Activated CD4-positive, alpha-beta T cell treated with anti-CD3 and anti-CD28 coated beads for 4 hours (primary cell): ENCODE data around the gene MSH5.
"Not testable (repeated sequence)": the region's sequence is repeated elsewhere in the genome, so short reads cannot be mapped to it uniquely, and the experiment has no call there.

Experiments used
- DNase-seq, 2 donors: peaks; one replicate each; pipeline ENCODE4 v3.0.0-alpha.2; 2020

The MSH5 gene

DNA sequence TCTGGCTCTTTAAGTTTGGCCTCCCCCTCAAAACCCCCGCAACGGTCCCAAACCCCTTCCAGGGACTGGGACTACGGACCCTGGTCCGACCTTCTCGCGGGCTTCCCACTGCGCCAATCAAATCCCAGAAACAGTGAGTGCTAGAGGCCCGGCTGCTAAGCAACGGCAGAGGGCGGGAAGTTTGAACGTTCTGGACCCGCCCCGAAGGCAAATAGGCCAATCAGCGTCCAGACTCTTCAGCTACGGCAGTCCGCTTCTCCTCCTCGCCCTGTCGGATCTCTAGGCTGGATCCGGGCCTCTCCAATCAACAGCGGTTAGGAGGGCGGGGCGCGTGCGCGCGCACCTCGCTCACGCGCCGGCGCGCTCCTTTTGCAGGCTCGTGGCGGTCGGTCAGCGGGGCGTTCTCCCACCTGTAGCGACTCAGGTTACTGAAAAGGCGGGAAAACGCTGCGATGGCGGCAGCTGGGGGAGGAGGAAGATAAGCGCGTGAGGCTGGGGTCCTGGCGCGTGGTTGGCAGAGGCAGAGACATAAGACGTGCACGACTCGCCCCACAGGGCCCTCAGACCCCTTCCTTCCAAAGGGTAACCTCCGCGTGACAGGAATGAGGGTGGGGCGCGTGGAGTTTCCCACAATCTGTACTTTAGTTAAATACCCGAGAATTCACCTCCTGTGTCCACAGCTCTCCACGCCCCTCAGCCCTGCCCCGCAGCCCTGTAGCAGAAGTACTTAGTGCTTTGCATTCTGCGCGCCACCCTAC is at the start of gene MSH5:
Gene MSH5 (plus strand): TSS at position 367 of the 758 bp plus-strand sequence. CDS start 462 bp downstream, outside the sequence.
- DNase-seq: peak; percentile 93

- DNase-seq: no peak
Measured at GRCh38 chr6:31690231-31691077, 49.4 kb upstream of the MSH5 start.

DNA sequence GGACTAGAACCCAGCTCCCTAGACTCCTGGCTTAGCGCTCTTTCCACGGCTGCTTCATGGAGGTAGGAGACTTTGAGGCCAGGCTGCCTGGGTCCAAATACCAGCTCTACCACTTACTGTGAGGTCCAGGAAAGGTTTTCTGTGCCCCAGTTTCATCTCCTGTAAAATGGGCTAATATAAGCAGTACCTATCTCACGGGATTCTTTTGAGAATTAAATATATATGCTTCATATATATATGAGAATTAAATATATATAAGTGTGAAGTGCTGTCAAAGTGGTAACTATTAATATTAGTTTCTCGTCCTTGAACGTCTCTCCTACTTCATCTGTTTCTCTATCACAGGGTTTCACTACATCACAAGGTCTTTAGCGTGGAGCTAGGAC is 48.7 kb upstream of the MSH5 start:
- no peak for DNase-seq

DNA sequence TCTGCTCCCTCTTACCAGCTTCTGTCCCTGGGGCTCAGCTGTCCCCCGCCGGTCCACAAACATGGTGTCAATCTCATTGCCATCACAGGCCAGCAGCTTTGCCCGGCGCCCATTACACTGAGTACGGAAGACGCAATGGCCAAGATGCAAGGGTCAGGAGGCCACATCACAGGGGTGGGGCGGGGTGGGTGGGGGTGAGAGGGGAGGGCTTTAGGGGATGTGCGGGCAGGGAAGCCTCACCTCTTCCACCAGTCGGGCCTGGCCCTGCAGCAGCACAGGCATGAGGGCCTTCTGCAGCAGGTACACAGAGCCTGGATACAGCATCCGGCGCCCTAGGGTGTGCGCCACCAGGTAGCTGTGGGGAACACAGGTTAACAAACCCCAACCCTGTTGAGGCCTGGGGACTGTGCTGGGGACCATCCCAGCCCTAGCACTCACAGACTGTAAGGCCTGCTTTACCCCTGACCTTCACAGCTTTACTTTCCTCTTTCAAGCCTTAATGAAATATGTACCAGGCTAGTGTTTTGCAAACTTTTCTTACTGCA is 48.2 kb upstream of the MSH5 start:
- DNase-seq: no peak

DNA sequence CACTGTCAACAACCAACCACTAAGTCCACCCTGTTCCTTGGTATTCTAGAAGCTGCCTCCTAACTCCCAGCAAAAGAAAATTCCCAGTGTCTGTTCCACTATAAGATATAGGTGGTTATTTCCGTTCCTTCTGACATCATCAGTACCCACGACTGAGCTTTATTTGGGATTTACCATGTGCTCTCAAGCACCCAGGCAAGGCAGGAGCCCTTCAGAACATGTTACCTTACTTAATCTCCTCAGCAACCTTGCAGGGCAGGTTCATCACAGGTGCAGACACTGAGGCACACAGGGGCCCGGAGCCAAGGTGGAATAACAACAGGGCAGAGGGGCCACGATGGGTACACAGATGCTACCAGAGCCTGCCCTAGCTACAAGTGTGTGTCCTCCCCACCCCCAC is 47.5 kb upstream of the MSH5 start:
- no peak for DNase-seq

DNA sequence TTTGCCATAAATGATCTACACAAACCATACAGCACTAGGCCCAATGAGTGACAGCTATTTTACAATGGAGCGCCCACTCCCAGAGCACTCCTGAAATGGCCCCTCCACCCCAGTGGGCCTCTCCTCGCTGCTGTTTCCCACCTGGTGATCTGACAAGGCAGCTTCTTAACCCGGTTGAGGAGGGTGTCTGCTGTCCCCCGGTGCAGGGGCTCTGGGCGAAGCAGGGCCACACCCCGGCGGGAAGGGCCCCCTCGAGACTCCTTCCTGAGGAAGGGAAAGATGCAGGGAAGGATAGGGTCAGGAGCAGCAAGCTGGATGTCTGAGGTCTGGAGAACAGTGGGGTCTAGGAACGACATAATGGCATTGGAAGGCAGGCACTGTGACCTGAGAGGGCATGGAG is 46.9 kb upstream of the MSH5 start:
- no peak for DNase-seq

GRCh38 chr6:31693535-31693934 is 46.3 kb upstream of the MSH5 start:
- DNase-seq: no peak

DNA sequence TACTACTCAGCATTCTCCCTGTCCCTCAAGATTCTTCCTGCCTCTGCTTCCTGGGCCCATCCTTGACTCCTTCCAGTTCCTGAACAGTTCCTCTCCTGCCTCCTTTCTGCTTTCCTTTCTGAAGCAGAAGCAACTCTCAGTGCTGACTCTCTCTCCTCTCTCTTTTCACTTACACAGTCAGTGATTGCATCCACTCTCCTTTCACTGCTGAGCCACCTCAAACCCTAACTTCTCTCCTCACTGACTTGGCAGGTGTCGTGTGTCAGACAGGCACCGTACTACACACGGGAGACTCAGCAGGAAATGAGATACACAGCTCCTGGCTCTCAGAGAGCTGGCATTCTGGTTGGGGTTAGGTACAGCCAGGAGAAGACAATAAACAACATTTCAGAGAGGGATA is 42.2 kb upstream of the MSH5 start:
- DNase-seq: no peak

GRCh38 chr6:31700740-31701401 is 38.9 kb upstream of the MSH5 start:
- no peak for DNase-seq

DNA sequence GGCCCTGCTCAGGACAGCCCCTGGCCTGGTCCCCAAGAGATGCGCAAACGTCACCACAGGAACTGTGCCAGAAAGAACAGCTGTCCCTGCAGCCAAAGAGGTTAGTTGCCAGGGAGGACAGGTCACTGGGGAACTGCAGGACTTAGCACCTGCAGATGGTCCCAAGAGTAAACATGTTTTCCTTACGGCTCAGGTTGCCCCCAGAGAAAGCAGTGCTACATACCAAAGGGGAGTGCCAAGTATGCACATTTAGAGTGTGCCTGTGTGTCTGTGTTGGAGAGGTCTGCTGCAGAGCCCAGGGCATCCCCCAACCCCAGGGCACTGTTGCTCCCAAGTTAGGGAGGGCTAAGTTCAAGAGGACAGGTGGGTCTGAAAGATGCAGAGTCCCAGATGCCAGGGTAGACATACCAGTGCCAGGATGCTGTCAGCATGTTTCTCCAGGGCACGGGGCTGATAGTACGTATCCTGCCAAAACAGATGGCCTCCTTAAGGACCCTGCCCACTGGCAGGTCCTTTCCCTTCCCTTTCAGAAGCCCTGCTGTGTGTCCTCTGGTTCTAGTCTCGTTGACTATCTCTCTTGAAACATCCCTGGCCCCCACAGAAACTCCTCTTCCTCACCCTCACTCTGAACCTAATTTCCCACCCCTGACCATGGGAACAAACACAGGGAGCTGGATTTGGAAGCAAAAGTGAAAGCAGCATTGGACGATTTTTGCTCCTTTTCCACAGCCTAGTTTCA is 38.0 kb upstream of the MSH5 start:
- no peak for DNase-seq

GRCh38 chr6:31702405-31702818 is 37.4 kb upstream of the MSH5 start:
- DNase-seq: no peak

GRCh38 chr6:31702819-31703716 is 36.7 kb upstream of the MSH5 start, which contains the start of gene ABHD16A:
TSS of gene ABHD16A (minus strand) at chr6:31703324. CDS start at chr6:31703281, 43 bp downstream.
- peak; percentile 98 for DNase-seq

GRCh38 chr6:31705931-31706330 is 33.9 kb upstream of the MSH5 start:
- DNase-seq: no peak

DNA sequence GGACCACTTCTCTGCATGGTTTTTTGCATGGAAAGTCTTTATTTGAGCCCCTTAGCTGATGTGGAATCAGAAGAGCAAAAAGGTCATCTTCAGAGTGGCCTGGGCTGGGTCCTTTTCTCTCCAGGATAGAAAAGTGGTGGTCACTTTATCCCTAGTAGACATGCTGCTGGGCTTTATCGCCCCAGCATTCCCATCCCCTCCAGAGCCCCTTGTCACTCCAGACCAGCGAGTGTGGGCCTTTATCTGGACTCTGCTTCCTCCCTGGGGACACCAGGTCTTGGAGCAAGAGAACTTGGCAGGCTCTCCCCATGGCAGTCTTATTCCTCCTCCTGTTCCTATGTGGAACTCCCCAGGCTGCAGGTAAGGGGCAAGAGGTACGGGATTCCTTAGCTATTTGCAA is 33.2 kb upstream of the MSH5 start, which contains the start of gene LY6G6F:
Gene LY6G6F (plus strand): TSS at position 268 of the 400 bp plus-strand sequence. CDS start 41 bp downstream, at position 309.
- DNase-seq: no peak

DNA sequence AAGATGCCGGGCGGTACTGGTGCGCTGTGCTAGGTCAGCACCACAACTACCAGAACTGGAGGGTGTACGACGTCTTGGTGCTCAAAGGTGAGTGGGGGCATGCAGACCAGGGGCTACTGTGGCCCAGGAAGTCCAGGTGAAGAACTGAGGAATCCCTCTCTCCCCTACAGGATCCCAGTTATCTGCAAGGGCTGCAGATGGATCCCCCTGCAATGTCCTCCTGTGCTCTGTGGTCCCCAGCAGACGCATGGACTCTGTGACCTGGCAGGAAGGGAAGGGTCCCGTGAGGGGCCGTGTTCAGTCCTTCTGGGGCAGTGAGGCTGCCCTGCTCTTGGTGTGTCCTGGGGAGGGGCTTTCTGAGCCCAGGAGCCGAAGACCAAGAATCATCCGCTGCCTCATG is 32.1 kb upstream of the MSH5 start:
- no peak for DNase-seq

DNA sequence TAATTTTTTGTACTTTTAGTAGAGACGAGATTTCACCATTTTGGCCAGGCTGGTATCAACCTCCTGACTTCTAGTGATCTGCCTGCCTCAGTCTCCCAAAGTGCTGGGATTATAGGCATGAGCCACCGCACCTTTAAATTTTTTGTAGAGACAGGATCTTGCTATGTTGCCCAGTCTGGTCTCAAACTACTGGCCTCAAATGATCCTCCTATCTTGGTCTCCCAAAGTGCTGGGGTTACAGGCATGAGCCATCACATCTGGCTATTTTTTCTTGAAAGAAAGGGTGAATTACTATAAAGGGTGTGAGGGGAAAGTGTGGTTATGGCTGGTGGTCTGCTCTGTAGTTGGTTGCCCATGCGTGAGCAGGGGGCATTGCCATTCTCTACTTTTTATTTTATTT is 31.6 kb upstream of the MSH5 start:
- no peak for DNase-seq

GRCh38 chr6:31709157-31709556 is 30.6 kb upstream of the MSH5 start:
- DNase-seq: not testable (repeated sequence)

GRCh38 chr6:31710523-31711219 is 29.1 kb upstream of the MSH5 start:
- DNase-seq: no peak

GRCh38 chr6:31711233-31711632 is 28.6 kb upstream of the MSH5 start:
- no peak for DNase-seq

- no peak for DNase-seq
Measured at GRCh38 chr6:31712296-31712695, 27.5 kb upstream of the MSH5 start.

GRCh38 chr6:31713465-31713864 is 26.3 kb upstream of the MSH5 start:
- no peak for DNase-seq
